SJSA1 (cell line): ENCODE results near the gene LHX6. TPM values are rescaled to one million over a fixed set of nuclear protein-coding genes. Genes with fewer than 3 reads are reported as not detected.

ENCODE experiments used
- DNase-seq, 2 experiments: peaks; one replicate each; pipeline ENCODE4 v3.0.0-alpha.2; 2015 to 2020; ENCODE audit warnings: low spot score in 2 of 2, low read depth in 1 of 2
- H3K27ac ChIP-seq: fragments of 250-450 bp; sonication (Bioruptor Pico); 2 replicates; pipeline ENCODE4 v1.5.1; 2020; ENCODE audit warnings: mild to moderate bottlenecking, moderate library complexity
- H3K27me3 ChIP-seq: fragments of 250-450 bp; sonication (Bioruptor Pico); replicated peaks from 2 replicates; pipeline ENCODE4 v1.5.1; 2020; ENCODE audit warnings: mild to moderate bottlenecking, moderate library complexity
- H3K36me3 ChIP-seq: fragments of 250-450 bp; sonication (Bioruptor Pico); 2 replicates; pipeline ENCODE4 v1.5.1; 2020; ENCODE audit warnings: mild to moderate bottlenecking
- H3K4me1 ChIP-seq: fragments of 250-450 bp; sonication (Bioruptor Pico); replicated peaks from 2 replicates; pipeline ENCODE4 v1.6.1; 2021; ENCODE audit warnings: mild to moderate bottlenecking
- H3K4me3 ChIP-seq: fragments of 250-450 bp; sonication (Bioruptor Pico); 2 replicates; pipeline ENCODE4 v1.5.1; 2020; ENCODE audit warnings: mild to moderate bottlenecking
- H3K9me3 ChIP-seq: fragments of 250-450 bp; sonication (Bioruptor Pico); replicated peaks from 2 replicates; pipeline ENCODE4 v1.5.1; 2020; ENCODE audit warnings: mild to moderate bottlenecking
- total RNA-seq: library from RNA; depleted of rRNA; stranded (reverse); fragments of >200 nt; shearing (Covaris generic); gene quantifications from 2 replicates; pipeline ENCODE4 v1.2.3, GENCODE V29; 2014

Gene LHX6
- total RNA-seq, 1 experiment from 2014 or later = 6.4 TPM

- no peak for DNase-seq
- H3K4me3 ChIP-seq = no peak overlapping the region
- H3K4me1 ChIP-seq = no peaks in the 10 kb centered on the region
- H3K9me3 ChIP-seq = no peaks in the 10 kb centered on the region
- no peaks in the 10 kb centered on the region for H3K27me3 ChIP-seq
- H3K27ac ChIP-seq = no peak overlapping the region
- no peaks in the 10 kb centered on the region for H3K36me3 ChIP-seq
These were observed 11.8 kb downstream of the LHX6 start for GRCh38 chr9:122216798-122217418.

DNA sequence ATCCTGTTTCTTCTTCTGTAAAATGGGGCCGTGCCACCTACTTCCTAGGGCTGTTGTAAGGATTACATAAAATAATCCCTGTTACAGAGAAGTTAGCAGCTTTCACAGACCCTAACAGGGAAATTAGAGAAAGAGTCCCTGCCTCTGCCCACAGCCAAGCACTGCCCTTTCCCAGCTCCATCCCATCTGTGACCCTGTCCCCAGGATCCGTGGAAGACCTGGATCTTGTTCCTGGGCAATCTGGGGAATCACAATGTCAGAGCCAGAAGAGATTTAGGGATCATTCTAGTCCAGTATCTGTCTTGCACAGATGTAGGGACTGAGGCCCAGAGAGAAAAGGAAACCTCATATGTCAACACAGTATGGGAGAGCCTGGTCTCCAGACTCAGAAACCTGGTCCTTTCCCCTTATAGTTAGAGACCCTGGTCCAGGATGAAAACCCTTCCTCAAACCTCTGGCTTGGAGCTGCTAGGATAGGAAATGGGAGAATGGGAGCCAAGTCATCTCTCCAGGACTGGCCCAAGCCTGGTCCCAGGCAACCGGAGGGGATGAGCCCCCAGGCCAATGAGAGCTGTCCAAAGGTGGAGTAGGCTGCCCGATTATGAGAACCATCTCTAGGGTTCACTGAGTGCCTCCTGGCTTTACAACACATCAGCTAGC, 12.5 kb downstream of the LHX6 start:
- Histone ChIP-seq H3K4me3 (no peak overlapping the region), H3K9me3 (no peaks in the 10 kb centered on the region), H3K27ac (no peak overlapping the region), H3K27me3 (no peaks in the 10 kb centered on the region), H3K36me3 (no peaks in the 10 kb centered on the region), H3K4me1 (no peaks in the 10 kb centered on the region)
- no peak for DNase-seq

- Histone ChIP-seq H3K9me3 (no peaks in the 10 kb centered on the region), H3K27ac (no peak overlapping the region), H3K27me3 (no peaks in the 10 kb centered on the region), H3K4me1 (no peaks in the 10 kb centered on the region), H3K36me3 (no peaks in the 10 kb centered on the region), H3K4me3 (no peak overlapping the region)
- no peak for DNase-seq
These were observed 13.1 kb downstream of the LHX6 start for GRCh38 chr9:122215663-122216062.

DNA sequence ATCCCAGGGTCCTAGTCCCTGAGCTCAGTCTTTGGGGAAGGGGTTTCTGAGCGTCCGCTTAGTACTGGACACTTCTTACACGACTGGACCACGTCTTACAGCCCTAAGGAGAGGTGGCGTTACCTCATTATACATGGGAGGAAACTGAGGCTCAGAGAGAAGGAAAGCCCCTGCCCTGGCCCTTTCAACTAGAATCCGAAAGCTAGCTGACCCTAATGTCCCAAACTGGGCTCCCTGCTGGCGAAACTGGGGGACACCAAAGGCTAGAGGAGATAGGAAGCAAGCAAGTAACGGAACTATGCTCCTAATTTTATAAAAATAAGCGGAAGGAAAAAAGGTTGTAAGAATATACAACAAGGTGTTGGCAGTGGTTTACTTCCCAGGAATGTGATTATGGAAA, 14.2 kb downstream of the LHX6 start:
- DNase-seq = no peak
- Histone ChIP-seq H3K27me3 (no peaks in the 10 kb centered on the region), H3K27ac (no peak overlapping the region), H3K9me3 (no peaks in the 10 kb centered on the region), H3K36me3 (no peaks in the 10 kb centered on the region), H3K4me1 (no peaks in the 10 kb centered on the region), H3K4me3 (no peak overlapping the region)

GRCh38 chr9:122213589-122214413, 15.0 kb downstream of the LHX6 start:
- peak in 1 of 2 experiments; percentile 10 for DNase-seq
- Histone ChIP-seq H3K4me3 (peak overlapping the region; percentile 25), H3K36me3 (no peaks in the 10 kb centered on the region), H3K9me3 (no peaks in the 10 kb centered on the region), H3K27me3 (no peaks in the 10 kb centered on the region), H3K4me1 (no peaks in the 10 kb centered on the region), H3K27ac (no peak overlapping the region)

DNA sequence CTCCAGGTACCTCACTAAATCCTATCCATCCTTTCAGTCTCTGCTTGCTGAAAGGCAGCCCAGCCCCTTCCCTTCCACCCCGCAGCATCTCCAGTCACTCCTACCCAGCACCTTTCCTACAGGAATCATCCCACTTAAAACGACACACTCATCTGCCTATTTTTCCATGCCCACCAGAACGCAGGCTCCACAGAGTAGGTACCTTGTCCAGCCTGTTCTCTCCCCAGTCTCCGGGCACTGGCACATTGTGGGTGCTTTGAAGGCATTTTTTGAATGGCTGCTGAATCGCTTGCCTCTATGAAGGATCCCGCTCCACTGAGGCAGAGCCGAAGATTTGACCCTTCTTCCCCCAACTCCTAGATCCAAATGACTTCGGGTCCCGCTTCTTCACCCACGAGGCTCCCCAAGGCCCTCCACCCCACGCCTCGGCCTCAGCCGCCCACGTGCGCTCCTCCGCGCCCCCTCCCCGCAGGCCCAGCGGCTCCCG, 15.6 kb downstream of the LHX6 start:
- no peak for DNase-seq
- Histone ChIP-seq H3K36me3 (no peaks in the 10 kb centered on the region), H3K27me3 (no peaks in the 10 kb centered on the region), H3K4me3 (no peak overlapping the region), H3K4me1 (no peaks in the 10 kb centered on the region), H3K27ac (no peak overlapping the region), H3K9me3 (no peaks in the 10 kb centered on the region)

DNA sequence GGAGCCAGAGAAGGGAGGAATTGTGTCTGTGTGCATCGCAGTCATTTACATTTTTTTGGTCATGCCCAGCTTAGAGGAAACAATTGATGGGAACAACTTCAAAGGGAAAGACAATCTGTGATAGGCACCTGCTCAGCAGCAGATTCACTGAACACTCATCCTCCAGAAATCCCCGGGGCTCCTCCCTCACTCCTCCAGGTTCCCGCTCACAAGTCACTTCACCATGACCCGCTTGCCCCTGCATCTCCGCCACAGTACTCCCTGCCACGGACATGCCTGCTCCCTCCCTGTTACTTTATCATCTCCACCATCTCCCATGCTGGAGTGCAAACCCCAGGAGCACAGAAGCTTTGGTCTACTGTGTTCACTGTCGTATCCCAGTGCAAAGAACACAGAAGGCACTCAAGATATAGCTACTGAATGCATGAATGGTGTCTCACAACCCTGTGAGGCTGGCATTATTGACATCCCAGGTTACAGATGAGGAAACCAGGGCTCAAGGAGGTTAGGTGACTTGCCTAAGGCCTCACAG, 16.2 kb downstream of the LHX6 start:
- Histone ChIP-seq H3K27me3 (no peaks in the 10 kb centered on the region), H3K9me3 (no peaks in the 10 kb centered on the region), H3K36me3 (no peaks in the 10 kb centered on the region), H3K4me3 (no peak overlapping the region), H3K4me1 (peaks cover 5% of the 10 kb centered on the region), H3K27ac (no peak overlapping the region)
- no peak for DNase-seq

- Histone ChIP-seq H3K36me3 (no peaks in the 10 kb centered on the region), H3K4me3 (no peak overlapping the region), H3K27me3 (no peaks in the 10 kb centered on the region), H3K9me3 (no peaks in the 10 kb centered on the region), H3K27ac (no peak overlapping the region), H3K4me1 (peaks cover 28% of the 10 kb centered on the region)
- no peak for DNase-seq
These were observed 19.3 kb downstream of the LHX6 start for GRCh38 chr9:122209451-122209850.

- Histone ChIP-seq H3K4me1 (peaks cover 28% of the 10 kb centered on the region), H3K9me3 (no peaks in the 10 kb centered on the region), H3K36me3 (no peaks in the 10 kb centered on the region), H3K27me3 (no peaks in the 10 kb centered on the region), H3K27ac (peak overlapping the region; percentile 58), H3K4me3 (no peak overlapping the region)
- DNase-seq = peak in 1 of 2 experiments; percentile 50
These were observed 21.7 kb downstream of the LHX6 start for GRCh38 chr9:122207096-122207495.

DNA sequence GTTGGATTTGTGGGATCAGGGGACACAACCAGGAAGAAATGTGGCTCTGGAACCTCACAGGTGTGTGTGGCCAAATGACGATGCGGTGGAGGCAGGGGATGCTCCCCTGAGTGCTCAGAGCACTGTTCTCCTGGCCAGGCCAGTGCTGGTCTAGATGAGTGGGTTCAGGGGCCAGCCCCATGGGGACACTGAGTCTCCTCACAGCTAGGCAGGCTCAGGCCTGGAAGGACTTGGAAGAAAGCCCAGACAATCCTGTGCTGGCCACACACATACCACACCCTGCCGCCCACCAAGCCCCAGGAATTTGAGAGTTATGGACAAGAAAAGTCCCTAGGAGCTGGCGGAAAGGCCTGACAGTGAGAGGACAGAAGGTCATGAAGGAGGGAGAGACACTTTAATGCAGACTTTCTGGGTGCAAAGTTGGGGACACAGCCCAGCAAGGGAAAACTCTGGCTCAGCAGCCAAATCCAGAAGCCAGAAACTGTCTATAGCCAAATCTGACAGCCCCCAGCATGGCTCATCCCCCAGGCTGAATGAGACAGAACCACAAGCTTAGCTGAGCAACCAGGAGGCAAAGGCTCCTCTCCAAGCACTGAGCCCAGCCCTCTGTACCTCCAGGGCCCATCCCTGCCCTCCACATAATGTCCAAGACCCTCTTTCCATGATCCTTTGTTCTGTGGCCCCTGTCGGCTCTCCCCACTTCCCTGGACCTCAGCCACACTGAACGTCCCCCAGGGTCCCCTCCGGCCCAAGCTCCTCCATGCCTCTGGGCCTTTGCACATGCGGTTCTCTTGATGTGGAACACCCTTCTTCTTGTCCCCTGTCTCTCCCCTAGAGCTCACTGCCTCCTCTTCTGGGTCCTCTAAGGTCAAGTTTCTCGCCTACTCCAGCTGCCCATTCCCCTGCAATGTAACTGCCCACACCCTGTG, 22.4 kb downstream of the LHX6 start:
- Histone ChIP-seq H3K4me1 (peaks cover 28% of the 10 kb centered on the region), H3K36me3 (no peaks in the 10 kb centered on the region), H3K4me3 (no peak overlapping the region), H3K27ac (peak overlapping the region; percentile 58), H3K9me3 (no peaks in the 10 kb centered on the region), H3K27me3 (no peaks in the 10 kb centered on the region)
- peak; percentile 78 to 90 for DNase-seq

DNA sequence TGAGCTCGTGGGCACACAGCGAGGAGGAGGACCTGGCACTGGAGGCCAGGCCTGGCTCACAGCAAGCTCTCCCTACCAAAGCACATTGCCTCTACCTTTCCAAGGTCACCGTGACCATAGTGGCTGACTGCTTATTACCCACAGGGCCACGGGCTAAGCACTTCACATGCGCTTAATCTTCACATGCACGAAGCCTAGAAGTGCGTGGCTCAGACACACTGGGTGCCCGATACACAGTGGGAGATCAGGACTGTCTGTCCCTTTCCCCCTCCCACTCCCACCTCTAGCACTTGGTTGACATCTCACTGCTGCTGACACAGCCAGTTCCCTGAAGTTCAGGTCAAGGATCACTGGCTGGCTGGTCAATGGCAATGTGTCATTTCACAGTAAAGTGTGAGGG, 23.6 kb downstream of the LHX6 start:
- Histone ChIP-seq H3K36me3 (no peaks in the 10 kb centered on the region), H3K4me3 (no peak overlapping the region), H3K27me3 (no peaks in the 10 kb centered on the region), H3K27ac (no peak overlapping the region), H3K4me1 (peaks cover 28% of the 10 kb centered on the region), H3K9me3 (no peaks in the 10 kb centered on the region)
- no peak for DNase-seq

GRCh38 chr9:122204491-122204890, 24.3 kb downstream of the LHX6 start:
- Histone ChIP-seq H3K9me3 (no peaks in the 10 kb centered on the region), H3K36me3 (no peaks in the 10 kb centered on the region), H3K4me3 (no peak overlapping the region), H3K27me3 (no peaks in the 10 kb centered on the region), H3K27ac (no peak overlapping the region), H3K4me1 (peaks cover 28% of the 10 kb centered on the region)
- DNase-seq = no peak

- Histone ChIP-seq H3K27me3 (no peaks in the 10 kb centered on the region), H3K36me3 (no peaks in the 10 kb centered on the region), H3K4me1 (peaks cover 28% of the 10 kb centered on the region), H3K27ac (no peak overlapping the region), H3K9me3 (no peaks in the 10 kb centered on the region), H3K4me3 (no peak overlapping the region)
- no peak for DNase-seq
These were observed 24.7 kb downstream of the LHX6 start for GRCh38 chr9:122204055-122204454.
